GM10266 (cell line): Measurements from ENCODE around the gene NR1H2.

Experiments
- DNase-seq: peaks from one replicate; pipeline ENCODE4 v3.0.0; 2012; ENCODE audit errors: extremely low spot score
- CTCF ChIP-seq: IDR thresholded peaks from 2 replicates; pipeline ENCODE4 v1.5.1; 2012; ENCODE audit warnings: mild to moderate bottlenecking, low read depth; ENCODE audit not compliant: control insufficient read depth, insufficient read depth; ENCODE audit errors: missing control alignments

Gene NR1H2

DNA sequence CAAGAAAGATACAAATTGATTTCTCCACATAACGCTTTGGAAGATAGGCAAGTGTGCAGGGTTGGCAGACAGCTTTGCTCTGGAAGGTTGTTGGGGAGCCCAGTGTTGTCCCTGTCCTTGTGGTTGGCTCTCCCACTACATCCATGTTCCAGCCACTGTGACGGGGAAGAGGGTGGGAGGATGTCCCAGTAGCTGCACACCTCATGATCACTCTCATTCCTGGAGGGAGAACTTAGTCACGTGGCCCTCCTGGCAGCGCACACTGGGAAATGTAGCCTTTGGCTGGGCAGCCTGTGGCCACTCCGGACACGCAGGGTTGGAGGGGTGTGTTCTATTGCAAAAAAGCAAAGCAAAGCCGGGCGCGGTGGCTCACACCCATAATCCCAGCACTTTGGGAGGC, 17.8 kb downstream of the NR1H2 start:
- DNase-seq = peak; percentile 6

GRCh38 chr19:50398675-50399367, 22.6 kb downstream of the NR1H2 start:
- TF ChIP-seq CTCF = no peak

More for the DNA sequence above, 17.8 kb downstream of the NR1H2 start:
- TF ChIP-seq CTCF = no peak

DNA sequence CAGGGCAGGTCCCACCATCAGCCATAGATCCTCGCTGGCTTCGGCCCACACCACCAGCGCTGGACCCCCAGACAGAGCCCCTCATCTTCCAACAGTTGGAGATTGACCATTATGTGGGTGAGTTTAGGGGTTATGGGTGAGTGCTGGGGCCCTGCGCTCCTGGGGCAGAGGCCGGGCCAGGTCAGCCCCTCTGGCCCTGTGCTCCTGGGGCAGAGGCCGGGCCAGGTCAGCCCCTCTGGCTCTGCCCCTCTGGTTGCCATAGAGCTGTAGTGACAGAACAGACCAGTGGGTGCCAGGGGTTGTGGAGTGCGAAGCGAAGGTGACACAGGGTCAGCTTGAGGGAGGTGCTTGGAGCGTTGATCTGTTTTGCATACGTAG, 23.1 kb downstream of the NR1H2 start:
- no peak for TF ChIP-seq CTCF
- no peak for DNase-seq

More at GRCh38 chr19:50398675-50399367, 22.6 kb downstream of the NR1H2 start:
- no peak for DNase-seq

- no peak for DNase-seq
- TF ChIP-seq CTCF = peak; percentile 4
These were observed 25.6 kb downstream of the NR1H2 start for GRCh38 chr19:50401605-50402450.

DNA sequence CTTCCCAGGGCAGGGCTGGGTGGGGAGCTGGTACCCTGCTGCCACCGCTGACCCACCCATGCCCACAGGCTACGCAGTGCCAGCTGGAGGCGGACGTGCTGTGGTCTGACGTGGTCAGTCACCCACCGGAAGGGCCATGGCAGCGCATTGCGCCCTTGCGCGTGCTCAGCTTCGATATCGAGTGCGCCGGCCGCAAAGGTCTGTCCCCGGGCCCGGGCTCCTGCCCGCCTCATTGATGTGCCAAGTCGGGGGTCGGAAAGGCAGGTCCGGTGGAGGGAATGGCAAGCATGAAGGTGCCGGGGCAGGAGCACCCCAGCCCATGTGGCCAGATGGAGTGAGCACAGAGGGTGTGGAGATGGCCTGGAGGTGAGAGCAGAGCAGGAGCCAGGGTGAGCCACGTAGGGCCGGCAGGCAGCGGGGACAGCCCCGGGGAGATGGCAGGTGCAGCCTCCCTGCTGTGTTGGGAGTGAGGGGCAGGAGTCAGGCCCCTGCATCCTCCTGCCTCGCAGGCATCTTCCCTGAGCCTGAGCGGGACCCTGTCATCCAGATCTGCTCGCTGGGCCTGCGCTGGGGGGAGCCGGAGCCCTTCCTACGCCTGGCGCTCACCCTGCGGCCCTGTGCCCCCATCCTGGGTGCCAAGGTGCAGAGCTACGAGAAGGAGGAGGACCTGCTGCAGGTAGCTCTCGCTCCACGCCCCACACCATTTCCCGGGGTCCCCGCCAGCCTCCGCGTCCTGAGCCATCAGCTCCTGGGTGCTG, 26.5 kb downstream of the NR1H2 start:
- DNase-seq = no peak
- TF ChIP-seq CTCF = no peak

- no peak for DNase-seq
- TF ChIP-seq CTCF = no peak
These were observed 30.0 kb downstream of the NR1H2 start for GRCh38 chr19:50406156-50406820.
